Transverse colon (tissue), 4 donors: ENCODE measurements around the gene TRAF5.

Source experiments
- CTCF ChIP-seq, 5 experiments: fragments of 200-600 bp in 3 of 5; fragments of 450-650 bp in 2 of 5; sonication (generic) in 3 of 5; IDR thresholded peaks; 1 replicate in 2 of 5; 2 replicates in 3 of 5; pipeline ENCODE4 v1.5.1; 2016 to 2017; ENCODE audit warnings: antibody characterized with exemption in 5 of 5, inconsistent platforms in 3 of 5, mild to moderate bottlenecking in 2 of 5, moderate library complexity in 1 of 5
- EP300 ChIP-seq: sonication (generic); formaldehyde crosslinking; IDR thresholded peaks from one replicate; pipeline ENCODE4 v1.6.1; 2017; ENCODE audit warnings: antibody characterized with exemption, low read depth
- POLR2A ChIP-seq: fragments of 450-650 bp; IDR thresholded peaks from one replicate; pipeline ENCODE4 v1.6.1; 2016; ENCODE audit warnings: antibody characterized with exemption, mild to moderate bottlenecking, moderate library complexity
- POLR2AphosphoS5 ChIP-seq, 3 donors: sonication (generic); formaldehyde crosslinking; IDR thresholded peaks; one replicate each; pipeline ENCODE4 v1.6.1; 2016; ENCODE audit warnings: antibody characterized with exemption in 3 of 3

- no peak for TF ChIP-seq CTCF (IDR thresholded peaks at IDR 0.05)
- no peak for TF ChIP-seq EP300
- TF ChIP-seq POLR2A: no peak
- no peak for TF ChIP-seq POLR2AphosphoS5 (IDR thresholded peaks at IDR 0.05)
These were observed 41.4 kb upstream of the TRAF5 start for GRCh38 chr1:211285196-211285595.
